Thymus (tissue), 2 donors: ENCODE results near the gene MT1X. TPM values are rescaled to one million over a fixed set of nuclear protein-coding genes. Genes with fewer than 3 reads are reported as not detected.

Experiments
- polyA plus RNA-seq: library from polyadenylated mRNA; stranded (reverse); fragments of 200-250 nt; gene quantifications from one replicate; pipeline ENCODE4 v1.2.3, GENCODE V29; 2013
- total RNA-seq: library from RNA; stranded (reverse); fragments of 120-200 nt; gene quantifications from one replicate; pipeline ENCODE4 v1.2.4, GENCODE V29; 2013
- donor health status: healthy.

The MT1X gene
- total and polyA plus RNA-seq, 2 donors = 21.2 to 3,725 TPM

Other genes with a start within 250 kb of the MT1X start
- 79.7 TPM for gene NUDT21, start 231.1 kb upstream of the MT1X start, total RNA-seq
- gene NUDT21, start 231.1 kb upstream of the MT1X start, polyA plus RNA-seq = 40.3 TPM
- 26.0 TPM for gene OGFOD1, start 230.9 kb upstream of the MT1X start, total RNA-seq
- 18.8 TPM for gene OGFOD1, start 230.9 kb upstream of the MT1X start, polyA plus RNA-seq
- gene BBS2, start 162.4 kb upstream of the MT1X start, total RNA-seq = 36.2 TPM
- gene BBS2, start 162.4 kb upstream of the MT1X start, polyA plus RNA-seq = 49.2 TPM
- 7.5 TPM for gene MT4, start 117.4 kb upstream of the MT1X start, total RNA-seq
- 38.1 TPM for gene MT4, start 117.4 kb upstream of the MT1X start, polyA plus RNA-seq
- gene MT3, start 92.9 kb upstream of the MT1X start, total RNA-seq = 2.5 TPM
- gene MT3, start 92.9 kb upstream of the MT1X start, polyA plus RNA-seq = 13.1 TPM
- gene MT2A, start 73.9 kb upstream of the MT1X start, total RNA-seq = 7.8 TPM
- gene MT2A, start 73.9 kb upstream of the MT1X start, polyA plus RNA-seq = 2,040 TPM
- 2.1 TPM for gene MT1E, start 56.7 kb upstream of the MT1X start, total RNA-seq
- gene MT1E, start 56.7 kb upstream of the MT1X start, polyA plus RNA-seq = 126 TPM
- gene MT1M, start 49.8 kb upstream of the MT1X start, total RNA-seq = 0.28 TPM
- gene MT1M, start 49.8 kb upstream of the MT1X start, polyA plus RNA-seq = 97.7 TPM
- gene MT1A, start 43.8 kb upstream of the MT1X start, total RNA-seq = 1.2 TPM
- 285 TPM for gene MT1A, start 43.8 kb upstream of the MT1X start, polyA plus RNA-seq
- not detected for gene MT1B, start 30.6 kb upstream of the MT1X start, total RNA-seq
- 4.7 TPM for gene MT1B, start 30.6 kb upstream of the MT1X start, polyA plus RNA-seq
- 1.5 TPM for gene MT1F, start 24.5 kb upstream of the MT1X start, total RNA-seq
- gene MT1F, start 24.5 kb upstream of the MT1X start, polyA plus RNA-seq = 24.6 TPM
- 0.90 TPM for gene MT1G, start 14.4 kb upstream of the MT1X start, total RNA-seq
- gene MT1G, start 14.4 kb upstream of the MT1X start, polyA plus RNA-seq = 353 TPM
- gene MT1H, start 12.7 kb upstream of the MT1X start, total RNA-seq = 0.85 TPM
- gene MT1H, start 12.7 kb upstream of the MT1X start, polyA plus RNA-seq = 50.7 TPM
- gene NUP93, start 47.7 kb downstream of the MT1X start, total RNA-seq = 85.9 TPM
- gene NUP93, start 47.7 kb downstream of the MT1X start, polyA plus RNA-seq = 58.3 TPM
- gene SLC12A3, start 182.7 kb downstream of the MT1X start, total RNA-seq = 0.52 TPM
- gene SLC12A3, start 182.7 kb downstream of the MT1X start, polyA plus RNA-seq = 0.34 TPM
- gene HERPUD1, start 249.7 kb downstream of the MT1X start, total RNA-seq = 28.3 TPM
- 105 TPM for gene HERPUD1, start 249.7 kb downstream of the MT1X start, polyA plus RNA-seq